Measurements from ENCODE around the gene SNCAIP.
"Not testable (repeated sequence)": the region's sequence is repeated elsewhere in the genome, so short reads cannot be mapped to it uniquely, and the experiment has no call there.

SNCAIP gene

DNA sequence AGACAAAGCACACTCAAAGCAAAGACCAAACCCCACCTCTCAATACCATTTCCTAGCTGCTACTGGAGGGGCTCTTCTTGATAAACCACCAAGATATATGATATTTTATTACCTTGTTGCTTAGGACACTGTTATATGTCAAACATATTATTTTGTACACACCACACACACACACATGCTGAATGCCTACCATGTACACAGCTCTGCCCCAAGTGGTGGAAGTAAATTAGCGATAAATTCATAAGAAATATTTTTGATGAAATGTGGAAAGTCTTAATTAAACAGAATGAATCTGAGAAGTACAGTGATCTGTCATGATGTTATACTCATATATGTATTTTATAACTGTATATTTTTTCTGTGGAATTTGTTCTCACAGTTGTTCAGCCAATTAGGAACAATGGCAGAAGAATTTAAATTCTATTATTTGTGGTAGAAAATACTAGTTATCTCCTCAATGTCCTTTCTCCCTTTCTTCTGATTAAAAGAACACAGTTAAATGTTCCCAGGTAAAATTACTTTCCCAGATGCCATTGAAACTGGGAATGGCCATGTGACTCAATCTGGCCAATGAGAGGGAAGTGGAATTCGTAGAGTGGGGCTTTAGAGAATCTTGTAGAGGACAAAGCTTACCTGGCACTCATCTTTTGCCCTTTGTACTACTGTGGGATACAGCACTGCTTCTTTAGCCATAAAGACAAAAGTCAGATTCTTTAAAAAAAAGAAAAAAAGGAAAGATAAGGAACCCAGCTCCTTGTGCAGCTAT, 156.5 kb downstream of the SNCAIP start:
- DNase-seq (ENCODE audit: low spot score) = no peak

DNA sequence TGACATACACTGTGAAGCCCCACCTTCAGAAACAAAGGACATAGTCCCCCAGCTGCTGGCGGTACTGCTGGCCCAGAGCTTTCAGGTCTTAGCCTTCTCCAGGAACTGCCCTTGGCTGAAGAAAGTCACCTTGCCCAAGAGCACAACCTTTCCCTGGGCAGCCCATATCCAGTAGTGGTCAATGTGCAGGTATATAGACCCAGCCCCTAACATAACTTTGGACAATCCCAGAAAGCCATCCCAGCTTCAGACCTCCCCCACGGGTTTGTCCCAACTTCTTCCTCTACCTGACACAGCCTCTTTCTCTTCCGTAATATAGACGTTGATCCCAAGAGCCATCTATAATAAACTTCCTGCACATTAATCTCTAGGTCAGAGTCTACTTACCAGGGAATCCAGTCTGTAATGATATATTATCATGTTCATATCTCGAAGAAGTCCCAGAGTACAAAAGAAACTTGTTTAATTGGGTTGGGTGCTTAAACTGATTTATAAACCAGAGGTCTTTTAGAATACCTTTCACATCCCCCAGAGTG, 157.4 kb downstream of the SNCAIP start:
- no peak for DNase-seq (ENCODE audit: low spot score)

DNA sequence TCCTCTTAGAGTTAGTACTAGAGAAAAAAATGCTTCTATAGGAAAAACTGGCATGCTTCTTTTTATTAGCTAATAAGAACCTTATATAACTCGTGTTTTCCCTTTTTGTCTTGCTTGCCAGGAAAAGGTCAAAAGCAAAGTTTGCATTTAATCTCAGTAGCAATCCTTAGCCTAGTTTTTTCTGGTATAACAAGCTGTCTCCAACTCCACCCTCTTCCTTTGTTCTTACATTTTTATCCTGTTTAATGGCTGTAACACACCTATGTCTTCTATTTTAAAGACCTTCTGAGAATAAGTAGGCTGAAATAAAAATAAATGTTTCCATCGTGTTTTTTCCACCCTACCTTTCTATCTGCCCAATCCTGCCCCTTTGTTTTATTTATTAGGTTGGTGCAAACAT, 158.3 kb downstream of the SNCAIP start:
- no peak for DNase-seq (ENCODE audit: low spot score)

DNA sequence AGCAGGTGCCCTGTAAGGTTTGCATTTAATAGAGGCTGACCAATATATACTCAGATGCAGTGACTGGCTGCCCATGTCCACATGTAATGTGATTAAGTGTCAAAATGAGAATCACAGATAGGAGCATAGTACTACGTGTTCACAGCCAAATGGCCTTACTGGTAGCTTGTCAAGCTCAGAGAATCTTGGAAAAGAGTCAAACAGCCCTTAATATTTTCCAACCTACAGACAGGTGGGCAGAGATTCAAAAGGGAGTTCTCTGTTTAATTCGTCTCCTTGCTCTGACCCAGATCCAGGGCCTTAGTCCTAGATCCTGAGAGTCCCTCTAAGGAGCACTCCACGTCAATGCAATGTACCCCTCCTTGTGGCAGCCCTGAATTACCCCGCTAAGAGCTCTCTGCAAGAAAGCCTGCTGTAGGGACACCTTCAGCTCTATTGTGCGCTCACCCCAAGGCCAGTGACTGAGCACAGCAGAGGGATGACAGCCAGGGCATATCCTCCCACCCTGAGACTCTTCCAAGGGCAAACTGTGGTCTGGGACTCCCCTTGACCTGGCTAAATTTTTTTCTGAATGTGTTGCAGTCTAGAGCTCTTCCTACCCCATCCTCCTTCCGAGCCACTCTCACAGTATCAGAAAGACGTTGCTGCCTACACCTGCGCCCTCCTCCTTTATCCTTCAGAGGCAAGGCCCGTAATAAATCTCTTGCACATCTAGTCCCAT, 159.2 kb downstream of the SNCAIP start:
- DNase-seq (ENCODE audit: low spot score) = no peak

DNA sequence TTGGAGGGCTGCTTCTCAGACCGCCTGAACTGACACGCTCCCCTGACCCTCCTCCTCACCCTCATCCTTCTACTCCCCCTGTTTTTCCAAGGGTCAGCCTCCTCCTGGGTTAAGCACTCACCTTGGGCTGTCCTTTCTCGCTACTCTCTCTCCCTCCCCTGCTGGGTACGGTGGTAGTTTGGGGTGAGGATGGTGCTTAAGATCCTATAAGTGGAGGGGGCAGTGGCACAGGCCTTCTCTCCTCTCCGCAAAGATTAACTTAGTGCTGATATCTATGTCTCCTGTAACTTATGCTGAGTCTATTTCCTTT, 159.7 kb downstream of the SNCAIP start:
- no peak for DNase-seq (ENCODE audit: low spot score)

DNA sequence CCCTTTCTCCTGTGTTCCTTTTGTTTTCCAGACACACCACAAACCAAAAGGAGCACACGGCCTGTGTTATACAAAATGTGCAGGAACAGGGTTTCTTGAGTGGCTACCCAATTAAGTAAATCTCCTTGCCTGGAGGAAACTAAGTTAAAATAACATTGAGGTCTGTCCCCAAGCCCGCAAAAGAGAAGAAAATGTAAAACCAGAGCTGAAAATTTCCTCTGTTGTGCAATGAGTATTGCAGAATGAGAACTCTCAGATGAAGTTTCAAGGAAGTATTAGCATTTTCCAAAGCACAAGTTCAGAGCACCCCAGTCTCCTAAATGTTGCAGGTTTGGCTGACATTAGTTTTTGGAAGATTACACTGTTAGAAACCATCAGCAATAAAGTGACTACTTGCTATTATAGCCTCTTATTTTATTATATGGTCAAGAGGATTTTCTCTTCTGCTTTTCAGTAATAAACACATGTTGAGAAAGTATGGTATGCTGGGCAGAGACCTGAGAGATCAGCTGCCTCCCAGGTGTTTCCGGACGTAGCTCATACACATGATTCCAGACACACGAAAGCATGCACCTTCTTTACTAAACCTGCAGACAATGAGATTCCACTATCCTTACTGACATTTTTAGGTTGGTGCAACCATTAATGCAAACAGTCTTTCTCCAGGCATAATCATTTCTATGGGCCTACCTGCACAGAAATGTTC, 161.3 kb downstream of the SNCAIP start:
- no peak for DNase-seq (ENCODE audit: low spot score)

DNA sequence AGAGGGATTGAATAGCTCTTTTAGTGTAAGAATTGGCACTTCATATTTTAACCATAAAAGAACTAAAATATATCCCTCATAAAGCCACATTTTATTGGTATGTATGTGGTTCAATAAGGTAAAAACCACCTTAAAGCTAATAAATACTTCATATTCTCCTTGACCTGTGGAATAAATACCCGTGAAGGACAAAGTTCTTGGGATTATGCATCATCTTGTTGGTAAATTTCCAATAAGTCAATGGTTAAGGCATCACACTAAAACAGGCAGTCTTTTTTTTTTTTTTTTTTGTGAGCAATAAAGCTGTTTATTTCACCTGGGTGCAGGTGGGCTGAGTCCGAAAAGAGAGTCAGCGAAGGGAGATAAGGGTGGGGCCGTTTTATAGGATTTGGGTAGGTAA, 161.9 kb downstream of the SNCAIP start:
- DNase-seq (ENCODE audit: low spot score) = no peak

DNA sequence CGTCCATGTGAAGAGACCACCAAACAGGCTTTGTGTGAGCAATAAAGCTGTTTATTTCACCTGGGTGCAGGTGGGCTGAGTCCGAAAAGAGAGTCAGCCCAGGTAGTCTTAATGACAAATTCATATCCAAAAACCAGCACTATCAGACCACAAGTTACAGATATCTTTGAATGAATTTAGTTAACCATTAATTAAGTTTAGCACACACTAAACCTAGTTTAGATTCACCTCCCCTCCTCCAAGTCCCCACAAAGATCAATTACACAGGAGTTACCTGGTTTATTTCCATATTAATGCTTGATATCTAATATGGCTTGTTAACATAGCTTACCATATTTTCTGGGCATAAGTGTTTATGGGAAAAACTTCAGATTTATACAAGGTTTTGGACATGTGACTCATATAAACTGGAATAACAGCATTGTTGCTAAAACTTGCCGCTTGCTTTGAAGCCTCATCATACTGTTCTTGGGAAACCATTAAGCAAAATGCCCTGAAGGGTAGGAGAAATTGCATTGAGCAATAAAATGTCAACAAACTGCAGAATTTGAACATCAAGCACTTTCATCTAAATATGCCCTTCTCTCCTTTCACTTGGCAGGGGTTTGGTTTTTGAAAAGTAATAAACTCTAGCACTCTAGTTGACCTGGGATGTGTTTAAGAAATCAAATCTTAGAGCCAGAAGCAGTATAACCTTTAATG, 166.9 kb downstream of the SNCAIP start:
- no peak for DNase-seq (ENCODE audit: low spot score)

DNA sequence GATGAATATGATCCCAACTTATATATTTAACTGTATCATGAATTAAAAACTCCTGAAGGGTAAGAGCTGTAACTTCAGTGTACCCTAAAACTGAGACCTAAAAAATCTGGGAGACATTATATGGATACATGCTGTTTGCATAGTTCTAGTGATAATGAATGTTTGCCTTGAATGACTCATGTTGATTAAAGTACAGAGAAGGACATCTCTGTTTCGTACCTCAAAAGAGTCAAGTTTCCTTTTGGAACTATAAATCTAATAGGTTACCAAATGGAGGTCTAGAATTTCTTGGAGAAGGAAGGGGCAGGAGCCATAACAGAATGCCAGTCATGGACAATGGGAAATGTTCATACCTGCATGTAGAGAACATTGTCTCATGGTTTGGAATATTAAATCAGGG, 168.1 kb downstream of the SNCAIP start:
- no peak for DNase-seq (ENCODE audit: low spot score)

DNA sequence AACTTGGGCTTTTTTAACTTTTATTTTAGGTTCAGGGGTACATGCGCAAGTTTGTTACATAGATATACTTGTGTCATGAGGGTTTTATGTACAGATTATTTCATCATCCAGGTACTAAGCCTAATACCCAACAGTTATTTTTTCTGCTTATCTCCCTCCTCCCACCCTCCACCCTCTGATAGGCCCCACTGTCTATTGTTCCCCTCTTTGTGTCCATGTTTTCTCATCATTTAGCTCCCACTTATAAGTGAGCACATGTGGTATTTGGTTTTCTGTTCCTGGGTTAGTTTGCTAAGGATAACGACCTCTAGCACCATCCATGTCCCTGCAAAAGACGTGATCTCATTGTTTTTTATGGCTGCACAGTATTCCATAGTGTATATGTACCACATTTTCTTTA, 172.1 kb downstream of the SNCAIP start:
- no peak for DNase-seq (ENCODE audit: low spot score)

DNA sequence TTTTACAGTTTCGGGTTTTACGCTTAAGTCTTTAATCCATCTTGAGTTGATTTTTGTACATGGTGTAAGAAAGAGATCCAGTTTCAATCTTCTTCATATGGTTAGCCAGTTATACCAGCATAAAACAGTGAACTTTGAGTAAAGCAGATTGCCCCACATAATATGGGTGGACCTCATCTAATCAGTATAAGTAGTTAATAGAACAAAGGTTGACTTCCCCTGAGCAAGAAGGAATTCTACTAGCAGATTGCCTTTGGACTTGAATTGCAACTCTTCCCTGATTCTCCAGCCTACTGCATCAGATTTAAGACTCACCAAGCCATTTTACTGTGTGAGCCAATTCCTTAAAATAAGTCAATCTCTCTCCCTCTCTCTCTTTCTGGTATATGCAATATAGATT, 173.2 kb downstream of the SNCAIP start:
- no peak for DNase-seq (ENCODE audit: low spot score)

DNA sequence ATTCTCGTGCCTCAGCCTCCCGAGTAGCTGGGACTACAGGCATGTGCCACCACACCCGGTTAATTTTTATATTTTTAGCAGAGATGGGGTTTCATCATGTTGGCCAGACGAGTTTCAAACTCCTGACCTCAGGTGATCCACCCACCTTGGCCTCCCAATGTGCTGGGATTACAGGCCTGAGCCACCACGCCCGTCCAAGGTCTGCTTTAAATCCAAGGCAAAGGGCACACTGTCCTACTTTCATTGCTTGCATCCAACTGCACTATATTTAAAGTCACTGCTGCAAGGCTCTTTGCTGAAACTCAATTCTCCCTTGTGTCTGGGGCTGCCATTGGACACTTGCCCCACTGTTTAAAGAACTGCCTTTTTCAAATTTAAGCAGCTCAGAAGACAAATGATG, 174.6 kb downstream of the SNCAIP start:
- not testable (repeated sequence) for DNase-seq (ENCODE audit: low spot score)

DNA sequence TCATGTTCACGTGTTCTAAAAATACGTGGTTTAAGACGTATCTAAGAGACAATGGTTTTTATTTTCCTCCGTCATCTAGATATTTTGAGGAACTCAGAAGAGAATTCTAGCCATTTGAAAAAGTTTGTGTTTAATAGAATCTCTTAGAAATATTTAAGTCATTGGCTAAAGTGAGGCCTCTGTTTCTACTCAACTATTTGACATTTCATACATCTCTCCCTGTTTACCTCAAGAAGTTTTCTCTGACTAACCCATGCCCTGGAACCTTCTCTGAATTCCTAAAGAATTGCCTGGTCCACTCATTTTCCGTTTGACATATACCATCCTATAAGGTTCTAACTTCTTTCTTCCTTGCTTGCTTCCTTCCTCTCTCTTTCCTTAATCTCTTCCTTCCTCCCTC, 178.7 kb downstream of the SNCAIP start:
- DNase-seq (ENCODE audit: low spot score) = no peak

DNA sequence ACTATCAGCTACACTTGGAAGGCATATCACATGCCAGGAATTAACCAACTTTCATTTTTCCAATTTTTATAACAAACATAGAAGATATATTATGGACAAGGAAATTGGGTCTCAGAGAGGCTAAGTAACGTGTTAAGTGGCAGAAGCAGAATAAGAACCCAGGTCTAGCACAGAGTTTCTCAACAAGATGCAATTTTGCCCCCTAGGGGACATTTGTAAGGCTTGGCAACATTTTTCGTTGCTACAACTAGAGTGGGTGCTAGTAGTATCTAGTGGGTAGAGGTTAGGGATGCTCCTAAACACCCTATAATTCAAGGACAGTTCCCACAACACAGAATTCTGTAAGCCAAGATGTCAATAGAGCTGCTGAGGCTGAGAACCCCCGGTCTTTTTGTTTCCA, 180.6 kb downstream of the SNCAIP start:
- no peak for DNase-seq (ENCODE audit: low spot score)

DNA sequence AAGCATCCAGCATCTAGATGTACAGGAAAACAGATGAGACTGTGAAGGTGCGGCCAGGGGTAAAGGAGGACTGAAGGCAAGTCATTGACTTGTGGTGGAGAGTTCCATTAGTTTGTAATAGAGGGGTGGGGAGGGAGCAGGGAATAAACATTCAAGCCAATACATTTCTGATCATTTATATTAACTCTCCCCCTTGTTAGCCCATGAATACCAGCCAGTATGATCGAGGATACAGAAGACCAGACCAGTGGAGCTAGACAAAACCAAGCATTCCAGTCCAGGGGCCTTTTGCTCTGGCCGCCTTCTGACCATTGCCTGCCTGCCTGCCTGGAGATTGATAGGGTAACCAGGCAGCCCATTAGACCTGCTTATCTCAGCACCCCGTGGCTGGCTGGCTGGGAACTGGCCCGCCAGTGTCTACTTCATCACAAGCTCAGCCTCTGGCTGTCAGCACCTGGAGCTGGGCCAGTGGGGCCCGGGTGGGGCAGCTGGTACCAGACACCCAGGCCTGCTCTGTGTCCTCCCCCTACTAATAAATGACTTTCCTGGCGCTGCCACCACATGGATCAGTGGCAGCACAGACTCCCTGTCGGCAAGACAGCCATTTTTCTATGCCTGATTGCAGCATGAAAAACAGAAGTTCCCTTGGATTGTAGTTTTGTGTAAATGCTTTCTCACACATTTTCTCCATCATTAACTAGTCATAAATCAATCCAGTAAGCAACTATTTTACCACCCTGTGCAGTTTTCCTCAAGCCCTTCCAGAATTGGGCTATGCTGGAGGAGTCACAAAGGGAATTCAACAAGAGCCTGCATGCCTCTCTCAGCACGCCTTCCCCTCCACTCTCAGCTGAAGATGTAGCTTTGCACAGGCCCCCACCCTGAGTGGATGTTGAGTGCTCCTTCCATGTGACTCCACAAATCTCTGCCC, 181.3 kb downstream of the SNCAIP start:
- no peak for DNase-seq (ENCODE audit: low spot score)

DNA sequence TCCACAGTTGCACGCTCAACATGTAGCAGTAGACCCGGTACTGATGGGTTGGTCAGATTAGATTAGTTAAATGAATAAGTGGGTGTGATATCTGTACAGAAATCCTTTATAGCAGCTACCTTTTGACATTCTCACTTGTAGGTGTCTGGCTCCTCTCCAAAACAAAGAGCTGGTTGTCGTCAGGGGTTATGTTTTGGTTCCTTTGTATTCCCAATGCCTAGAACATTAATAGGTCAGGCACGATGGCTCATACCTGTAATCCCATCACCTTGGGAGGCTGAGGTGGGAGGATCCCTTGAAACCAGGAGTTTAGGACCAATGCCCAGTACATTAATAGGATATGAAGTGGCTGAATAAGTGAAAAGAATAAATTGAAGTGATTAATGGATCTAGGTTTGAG, 182.1 kb downstream of the SNCAIP start:
- DNase-seq (ENCODE audit: low spot score) = no peak

DNA sequence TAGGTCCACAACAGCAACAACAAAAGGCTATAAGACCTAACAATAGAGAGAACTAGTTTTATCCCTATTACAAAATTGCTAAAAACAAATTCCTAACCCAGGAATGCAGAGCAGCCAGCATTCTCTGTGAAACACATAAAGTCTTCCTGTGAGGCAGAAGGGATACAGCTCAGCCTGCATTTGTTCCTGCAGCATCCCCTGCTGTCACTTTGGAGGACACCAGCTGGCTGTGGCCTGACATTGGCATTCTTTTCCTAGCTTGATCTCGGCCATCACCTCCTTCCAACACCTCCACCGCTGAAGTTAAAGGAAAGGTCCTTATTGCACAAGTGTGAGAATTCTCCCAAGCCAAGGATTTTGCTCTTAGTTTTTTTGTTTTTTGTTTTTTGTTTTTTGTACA, 186.1 kb downstream of the SNCAIP start:
- DNase-seq (ENCODE audit: low spot score) = no peak

DNA sequence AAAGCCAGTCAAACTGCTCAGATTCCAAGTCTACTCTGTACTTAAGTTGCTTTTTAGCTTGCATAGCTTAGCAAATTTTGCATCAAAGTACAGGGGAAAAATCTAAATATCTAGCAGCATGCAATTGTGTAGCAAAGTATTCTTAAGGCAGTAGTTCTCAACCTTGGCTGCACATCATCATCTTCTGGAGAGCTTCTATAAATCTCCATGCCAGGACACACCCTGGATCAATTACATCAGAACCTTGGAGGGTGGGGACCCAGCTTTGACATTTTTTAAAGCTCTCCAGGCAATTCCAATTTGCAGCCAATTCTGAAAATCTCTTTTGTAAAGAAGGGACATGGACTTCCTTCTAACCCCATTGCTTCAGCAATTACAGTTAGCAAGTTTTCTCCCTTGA, 187.5 kb downstream of the SNCAIP start:
- no peak for DNase-seq (ENCODE audit: low spot score)

DNA sequence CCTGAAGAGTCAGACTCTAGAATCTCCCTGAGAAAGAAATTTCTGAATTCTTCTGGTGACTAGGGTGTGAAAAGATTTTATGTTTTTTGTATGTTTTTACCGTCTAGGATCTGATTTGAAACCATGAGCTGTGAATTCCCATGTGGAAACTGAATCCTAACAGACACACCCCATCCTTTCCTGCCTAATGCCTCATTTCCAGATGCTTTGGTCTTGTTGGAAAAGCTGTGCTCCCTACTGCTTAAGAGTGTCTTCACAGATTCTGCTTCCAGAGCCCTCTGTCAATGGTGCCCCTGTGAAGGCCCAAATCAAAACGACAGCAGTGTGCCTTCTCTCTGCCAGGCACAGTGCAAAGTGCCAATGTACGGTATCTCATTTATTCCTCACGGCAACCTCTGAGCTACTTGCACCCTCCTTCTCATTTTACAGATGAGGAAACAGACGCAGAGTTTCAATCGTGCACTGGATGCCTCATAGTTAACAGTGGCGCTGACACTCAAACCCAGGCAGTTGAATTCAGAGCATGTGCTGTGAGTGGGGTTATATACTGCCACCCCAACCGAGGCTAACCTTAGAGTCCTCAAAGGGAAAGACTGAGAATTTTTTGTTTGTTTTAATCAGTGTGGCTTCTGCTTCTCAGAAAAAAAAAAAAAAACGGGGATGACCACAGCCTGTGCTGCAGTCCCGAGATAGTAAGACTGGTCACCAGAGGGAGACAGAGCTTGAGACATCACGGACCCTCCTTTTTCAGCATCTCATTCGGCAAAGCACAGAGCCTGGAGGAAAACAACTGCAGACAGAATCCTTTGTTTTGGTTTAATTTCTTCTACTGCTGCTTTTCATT, 188.4 kb downstream of the SNCAIP start:
- no peak for DNase-seq (ENCODE audit: low spot score)

DNA sequence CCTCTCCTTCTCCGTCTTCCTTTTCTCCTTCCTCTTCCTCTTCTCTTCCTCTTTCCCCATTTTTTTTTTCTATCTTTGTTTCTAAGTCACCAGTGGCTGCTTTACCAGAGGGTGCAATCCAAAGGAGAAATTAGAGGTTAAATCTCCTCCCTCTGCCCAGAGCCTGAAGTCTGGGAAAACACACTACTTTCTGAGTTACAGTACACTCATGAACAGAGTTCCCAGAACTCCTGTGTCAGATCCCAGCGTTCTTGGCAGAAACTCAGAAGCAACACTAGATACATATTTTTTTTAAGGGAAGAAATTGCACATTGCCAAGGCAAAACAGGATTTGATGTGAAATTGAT, 189.0 kb downstream of the SNCAIP start:
- no peak for DNase-seq (ENCODE audit: low spot score)

DNA sequence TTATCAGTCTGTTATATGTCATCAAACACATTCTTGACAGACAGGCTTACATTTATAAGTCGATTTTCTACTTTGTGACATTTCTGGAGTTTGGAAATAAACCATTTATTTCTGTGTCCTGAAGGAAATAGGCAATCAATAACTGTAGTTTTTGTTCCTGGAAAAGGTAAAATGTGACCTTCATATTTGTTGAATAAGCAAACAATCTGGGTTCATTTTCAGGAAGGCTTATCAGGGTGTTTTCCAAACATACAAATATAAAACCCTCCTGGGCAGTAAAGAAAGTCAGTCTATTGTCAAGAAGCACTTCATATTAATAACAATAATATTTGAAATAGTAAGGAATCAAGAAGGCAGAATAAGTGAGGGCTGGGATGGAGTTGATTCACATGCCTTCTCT, 195.0 kb downstream of the SNCAIP start:
- no peak for DNase-seq (ENCODE audit: low spot score)

Measured in left forelimb (tissue), 1 donor.